Measurements from ENCODE around the gene KRABD2.

KRABD2 gene

DNA sequence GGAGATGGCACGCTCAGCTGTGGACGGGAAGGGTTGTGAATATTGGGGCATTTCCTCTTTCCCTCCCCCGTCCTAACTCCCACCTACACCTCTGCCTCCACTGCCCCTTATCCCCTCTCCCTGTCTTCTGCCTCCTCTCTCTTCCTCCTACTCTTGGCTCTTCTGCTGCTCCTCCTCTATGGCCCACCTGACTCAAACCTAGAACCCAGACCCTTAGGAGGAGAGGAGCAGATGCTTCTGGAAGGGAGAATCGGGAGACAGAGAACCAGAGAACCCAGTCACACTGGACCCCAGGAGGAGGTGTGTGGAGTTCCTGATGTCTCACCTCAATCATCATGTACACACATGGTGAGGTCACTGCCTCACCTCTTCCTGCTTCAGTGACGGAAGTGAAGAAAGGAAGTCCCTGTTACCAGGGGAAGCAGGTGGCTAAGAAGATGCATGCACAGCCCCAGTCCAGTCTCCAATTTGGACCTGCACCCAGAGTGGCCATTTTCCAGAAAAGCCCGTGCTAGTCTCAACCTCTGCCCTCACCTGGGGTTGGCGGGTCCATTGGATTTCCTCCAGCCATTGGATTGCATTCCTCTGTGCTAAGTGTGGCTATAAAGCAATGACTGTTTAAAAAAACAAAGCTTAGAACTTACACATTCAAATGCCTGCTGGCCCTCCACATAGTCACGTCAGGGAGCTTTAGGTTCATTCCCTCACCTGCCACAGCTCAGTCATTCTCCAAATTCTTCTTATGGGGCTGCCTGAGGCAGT, 17.1 kb upstream of the KRABD2 start:
- 40% methylated on average over 1 of the region's 8 CpGs for WGBS (ENCODE audit: insufficient coverage)
- Histone ChIP-seq H3K27ac (ENCODE audit: low read length) (no peak overlapping the region), H3K4me3 (ENCODE audit: low read length) (no peak overlapping the region), H3K4me1 (ENCODE audit: control insufficient read depth, insufficient read depth, low read length) (peaks cover 7% of the 10 kb centered on the region), H3K36me3 (ENCODE audit: control insufficient read depth, insufficient read depth, low read length) (no peaks in the 10 kb centered on the region), H3K27me3 (ENCODE audit: control insufficient read depth, insufficient read depth, low read length) (peaks cover 22% of the 10 kb centered on the region), H3K9me3 (replicated peaks; ENCODE audit: control insufficient read depth, low read depth, low read length) (no peaks in the 10 kb centered on the region)
- DNase-seq: no peak

- Histone ChIP-seq H3K36me3 (ENCODE audit: control insufficient read depth, insufficient read depth, low read length) (no peaks in the 10 kb centered on the region), H3K4me3 (ENCODE audit: low read length) (no peak overlapping the region), H3K4me1 (ENCODE audit: control insufficient read depth, insufficient read depth, low read length) (peaks cover 7% of the 10 kb centered on the region), H3K9me3 (replicated peaks; ENCODE audit: control insufficient read depth, low read depth, low read length) (no peaks in the 10 kb centered on the region), H3K27me3 (ENCODE audit: control insufficient read depth, insufficient read depth, low read length) (peaks cover 21% of the 10 kb centered on the region), H3K27ac (ENCODE audit: low read length) (no peak overlapping the region)
- DNase-seq: no peak
- whole genome bisulfite sequencing (ENCODE audit: insufficient coverage): 88% methylated on average over 43 of the region's 46 CpGs
These were observed 16.4 kb upstream of the KRABD2 start for GRCh38 chr17:8392674-8393469.

DNA sequence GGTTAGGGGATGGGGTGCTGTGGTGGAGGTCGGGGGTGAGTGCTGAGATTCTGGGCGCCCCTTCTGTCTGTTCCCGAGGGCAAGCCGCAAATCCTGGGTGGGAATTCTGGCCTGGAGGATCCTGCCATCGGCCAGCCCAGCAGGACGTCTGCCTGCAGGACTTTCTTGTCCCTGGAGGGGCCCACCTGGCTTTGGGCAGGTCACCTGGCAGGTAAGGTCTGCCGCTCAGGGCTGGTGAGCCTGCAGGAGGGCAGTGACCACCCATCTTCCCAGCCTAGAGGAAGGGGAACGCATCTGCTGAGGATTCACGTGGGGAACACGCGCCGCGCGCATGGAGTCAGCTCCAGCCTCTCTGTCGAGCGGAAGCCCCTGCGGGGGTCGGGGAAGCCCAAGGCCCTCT, 15.8 kb upstream of the KRABD2 start:
- Histone ChIP-seq H3K36me3 (ENCODE audit: control insufficient read depth, insufficient read depth, low read length) (no peaks in the 10 kb centered on the region), H3K27ac (ENCODE audit: low read length) (no peak overlapping the region), H3K4me3 (ENCODE audit: low read length) (no peak overlapping the region), H3K9me3 (replicated peaks; ENCODE audit: control insufficient read depth, low read depth, low read length) (no peaks in the 10 kb centered on the region), H3K4me1 (ENCODE audit: control insufficient read depth, insufficient read depth, low read length) (peaks cover 7% of the 10 kb centered on the region), H3K27me3 (ENCODE audit: control insufficient read depth, insufficient read depth, low read length) (peaks cover 18% of the 10 kb centered on the region)
- DNase-seq: no peak
- WGBS (ENCODE audit: insufficient coverage): 52% methylated on average over 18 of the region's 18 CpGs

GRCh38 chr17:8391711-8392110, 15.2 kb upstream of the KRABD2 start:
- DNase-seq: no peak
- H3K4me1 ChIP-seq (ENCODE audit: control insufficient read depth, insufficient read depth, low read length): peaks cover 7% of the 10 kb centered on the region
- H3K36me3 ChIP-seq (ENCODE audit: control insufficient read depth, insufficient read depth, low read length): no peaks in the 10 kb centered on the region
- no peaks in the 10 kb centered on the region for H3K9me3 ChIP-seq (replicated peaks; ENCODE audit: control insufficient read depth, low read depth, low read length)
- H3K27ac ChIP-seq (ENCODE audit: low read length): no peak overlapping the region
- peaks cover 15% of the 10 kb centered on the region for H3K27me3 ChIP-seq (ENCODE audit: control insufficient read depth, insufficient read depth, low read length)
- 12% methylated on average over 4 of the region's 9 CpGs for WGBS (ENCODE audit: insufficient coverage)
- no peak overlapping the region for H3K4me3 ChIP-seq (ENCODE audit: low read length)

- no peaks in the 10 kb centered on the region for H3K27me3 ChIP-seq (ENCODE audit: control insufficient read depth, insufficient read depth, low read length)
- WGBS (ENCODE audit: insufficient coverage): 100% methylated on average over 3 of the region's 7 CpGs
- H3K36me3 ChIP-seq (ENCODE audit: control insufficient read depth, insufficient read depth, low read length): no peaks in the 10 kb centered on the region
These were observed 11.6 kb upstream of the KRABD2 start for GRCh38 chr17:8387914-8388651.

GRCh38 chr17:8386841-8387240, 10.3 kb upstream of the KRABD2 start:
- H3K27me3 ChIP-seq (ENCODE audit: control insufficient read depth, insufficient read depth, low read length): no peaks in the 10 kb centered on the region
- no peaks in the 10 kb centered on the region for H3K9me3 ChIP-seq (replicated peaks; ENCODE audit: control insufficient read depth, low read depth, low read length)
- WGBS (ENCODE audit: insufficient coverage): 75% methylated on average over 6 of the region's 6 CpGs
- H3K36me3 ChIP-seq (ENCODE audit: control insufficient read depth, insufficient read depth, low read length): peaks cover 2% of the 10 kb centered on the region
- H3K4me3 ChIP-seq (ENCODE audit: low read length): no peak overlapping the region
- no peak overlapping the region for H3K27ac ChIP-seq (ENCODE audit: low read length)
- DNase-seq: no peak
- H3K4me1 ChIP-seq (ENCODE audit: control insufficient read depth, insufficient read depth, low read length): peaks cover 13% of the 10 kb centered on the region

More at GRCh38 chr17:8387914-8388651, 11.6 kb upstream of the KRABD2 start:
- no peak overlapping the region for H3K4me3 ChIP-seq (ENCODE audit: low read length)
- H3K27ac ChIP-seq (ENCODE audit: low read length): no peak overlapping the region
- peaks cover 14% of the 10 kb centered on the region for H3K4me1 ChIP-seq (ENCODE audit: control insufficient read depth, insufficient read depth, low read length)
- DNase-seq: no peak
- H3K9me3 ChIP-seq (replicated peaks; ENCODE audit: control insufficient read depth, low read depth, low read length): no peaks in the 10 kb centered on the region

DNA sequence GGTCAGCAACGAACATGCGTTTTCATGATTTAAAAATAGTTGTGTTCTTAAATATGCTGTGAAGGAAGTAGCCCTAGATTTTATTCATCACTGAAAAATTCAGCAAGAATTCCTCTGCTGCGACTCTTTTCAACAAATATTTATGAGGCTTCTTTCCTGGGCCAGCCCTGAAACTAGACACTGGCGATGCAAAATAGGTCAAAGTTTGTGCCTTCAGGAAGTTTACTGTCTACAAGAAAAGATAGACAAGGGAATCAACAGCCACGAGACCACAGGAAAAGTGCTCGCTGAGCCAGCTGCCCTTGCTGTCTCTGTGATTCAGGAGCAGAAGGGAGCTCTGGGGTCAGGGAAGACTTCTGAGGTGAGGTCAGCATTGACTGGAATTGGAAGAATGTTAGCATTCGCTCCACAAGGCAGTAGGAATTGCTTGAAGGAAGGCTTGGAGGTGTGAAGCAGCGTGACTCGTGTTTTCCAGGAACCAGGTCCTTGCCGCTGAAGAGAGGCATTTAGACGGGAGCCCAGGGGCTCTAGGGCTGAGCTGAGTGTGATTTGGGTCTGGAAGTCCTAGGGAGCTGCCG, 8.4 kb upstream of the KRABD2 start:
- H3K27me3 ChIP-seq (ENCODE audit: control insufficient read depth, insufficient read depth, low read length): no peaks in the 10 kb centered on the region
- H3K27ac ChIP-seq (ENCODE audit: low read length): no peak overlapping the region
- H3K9me3 ChIP-seq (replicated peaks; ENCODE audit: control insufficient read depth, low read depth, low read length): no peaks in the 10 kb centered on the region
- peaks cover 21% of the 10 kb centered on the region for H3K36me3 ChIP-seq (ENCODE audit: control insufficient read depth, insufficient read depth, low read length)
- DNase-seq: no peak
- no peak overlapping the region for H3K4me3 ChIP-seq (ENCODE audit: low read length)
- H3K4me1 ChIP-seq (ENCODE audit: control insufficient read depth, insufficient read depth, low read length): peaks cover 23% of the 10 kb centered on the region
- 74% methylated on average over 9 of the region's 12 CpGs for whole genome bisulfite sequencing (ENCODE audit: insufficient coverage)

GRCh38 chr17:8383143-8383822, 6.8 kb upstream of the KRABD2 start, which contains the start of gene RPL26:
Gene RPL26, minus strand, starts transcription at chr17:8383193. Its CDS starts 883 bp downstream, at chr17:8382310.
- peaks cover 34% of the 10 kb centered on the region for H3K36me3 ChIP-seq (ENCODE audit: control insufficient read depth, insufficient read depth, low read length)
- no peaks in the 10 kb centered on the region for H3K27me3 ChIP-seq (ENCODE audit: control insufficient read depth, insufficient read depth, low read length)
- peak within 1 kb of the TSS; percentile 94 for H3K4me3 ChIP-seq (ENCODE audit: low read length)
- DNase-seq: peak; percentile 99
- H3K27ac ChIP-seq (ENCODE audit: low read length): peak within 1 kb of the TSS; percentile 86
- under 1% methylated on average over 53 of the region's 55 CpGs for WGBS (ENCODE audit: insufficient coverage)
- no peaks in the 10 kb centered on the region for H3K9me3 ChIP-seq (replicated peaks; ENCODE audit: control insufficient read depth, low read depth, low read length)
- peaks cover 23% of the 10 kb centered on the region for H3K4me1 ChIP-seq (ENCODE audit: control insufficient read depth, insufficient read depth, low read length)

- Histone ChIP-seq H3K36me3 (ENCODE audit: control insufficient read depth, insufficient read depth, low read length) (peaks cover 37% of the 10 kb centered on the region), H3K4me3 (ENCODE audit: low read length) (peak overlapping the region; percentile 94), H3K4me1 (ENCODE audit: control insufficient read depth, insufficient read depth, low read length) (peaks cover 23% of the 10 kb centered on the region), H3K9me3 (replicated peaks; ENCODE audit: control insufficient read depth, low read depth, low read length) (no peaks in the 10 kb centered on the region), H3K27me3 (ENCODE audit: control insufficient read depth, insufficient read depth, low read length) (no peaks in the 10 kb centered on the region), H3K27ac (ENCODE audit: low read length) (peak overlapping the region; percentile 79)
- DNase-seq: no peak
- WGBS (ENCODE audit: insufficient coverage): 0% methylated on average over 12 of the region's 15 CpGs
These were observed 6.3 kb upstream of the KRABD2 start for GRCh38 chr17:8382880-8383142.
